GM23338 (cell line): ENCODE results near the gene IRF8. TPM values are rescaled to one million over a fixed set of nuclear protein-coding genes. Genes with fewer than 3 reads are reported as not detected.

Experiments used
- CTCF ChIP-seq, 2 experiments: fragments of 200-600 bp in 1 of 2; sonication (generic) in 1 of 2; conservative IDR thresholded peaks; 2 replicates each; pipeline versions ENCODE4 v1.5.1 to v1.6.1; 2016 to 2017; ENCODE audit warnings: antibody characterized with exemption in 2 of 2, low read depth in 2 of 2, mild to moderate bottlenecking in 2 of 2, moderate library complexity in 1 of 2
- JUNB ChIP-seq: IDR thresholded peaks from one replicate; pipeline ENCODE4 v1.6.1; 2016; ENCODE audit warnings: antibody characterized with exemption; ENCODE audit not compliant: unreplicated experiment
- NANOG ChIP-seq: IDR thresholded peaks from 2 replicates; pipeline ENCODE4 v1.6.1; 2016; ENCODE audit warnings: antibody characterized with exemption, borderline replicate concordance
- REST ChIP-seq: IDR thresholded peaks from one replicate; pipeline ENCODE4 v1.6.1; 2018; ENCODE audit warnings: antibody characterized with exemption; ENCODE audit not compliant: unreplicated experiment
- ZNF462 ChIP-seq: fragments of 250-450 bp; sonication (Bioruptor Pico); IDR thresholded peaks from 2 replicates; pipeline ENCODE4 v1.5.0; 2020; ENCODE audit warnings: mild to moderate bottlenecking, moderate library complexity
- polyA plus RNA-seq: library from polyadenylated mRNA; unstranded; fragments of >200 nt; fragmentation: Nextera tagmentation; extraction: Ambion mirVana; gene quantifications from 2 replicates; pipeline ENCODE4 v1.2.1, GENCODE V29; 2016
- total RNA-seq: library from RNA; depleted of rRNA; stranded (reverse); fragments of >200 nt; shearing (Covaris generic); gene quantifications from 2 replicates; pipeline ENCODE4 v1.2.3, GENCODE V29; 2014

IRF8 gene
- total and polyA plus RNA-seq, 2 experiments from 2014 or later: 0.47 to 2.8 TPM

GRCh38 chr16:85963753-85964285 is 64.9 kb downstream of the IRF8 start (continued):
- TF ChIP-seq ZNF462: no peak
- TF ChIP-seq CTCF (conservative IDR thresholded peaks at IDR 0.05; ENCODE audit: low read depth in 2 of 2): no peak
- TF ChIP-seq JUNB: no peak
- no peak for TF ChIP-seq NANOG
- TF ChIP-seq REST: no peak
